ENCODE data around the gene MEAK7.
A peak's percentile ranks its signal among the peaks of the same experiment; 100 is the strongest.

MEAK7 gene, protein sequence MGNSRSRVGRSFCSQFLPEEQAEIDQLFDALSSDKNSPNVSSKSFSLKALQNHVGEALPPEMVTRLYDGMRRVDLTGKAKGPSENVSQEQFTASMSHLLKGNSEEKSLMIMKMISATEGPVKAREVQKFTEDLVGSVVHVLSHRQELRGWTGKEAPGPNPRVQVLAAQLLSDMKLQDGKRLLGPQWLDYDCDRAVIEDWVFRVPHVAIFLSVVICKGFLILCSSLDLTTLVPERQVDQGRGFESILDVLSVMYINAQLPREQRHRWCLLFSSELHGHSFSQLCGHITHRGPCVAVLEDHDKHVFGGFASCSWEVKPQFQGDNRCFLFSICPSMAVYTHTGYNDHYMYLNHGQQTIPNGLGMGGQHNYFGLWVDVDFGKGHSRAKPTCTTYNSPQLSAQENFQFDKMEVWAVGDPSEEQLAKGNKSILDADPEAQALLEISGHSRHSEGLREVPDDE

DNA sequence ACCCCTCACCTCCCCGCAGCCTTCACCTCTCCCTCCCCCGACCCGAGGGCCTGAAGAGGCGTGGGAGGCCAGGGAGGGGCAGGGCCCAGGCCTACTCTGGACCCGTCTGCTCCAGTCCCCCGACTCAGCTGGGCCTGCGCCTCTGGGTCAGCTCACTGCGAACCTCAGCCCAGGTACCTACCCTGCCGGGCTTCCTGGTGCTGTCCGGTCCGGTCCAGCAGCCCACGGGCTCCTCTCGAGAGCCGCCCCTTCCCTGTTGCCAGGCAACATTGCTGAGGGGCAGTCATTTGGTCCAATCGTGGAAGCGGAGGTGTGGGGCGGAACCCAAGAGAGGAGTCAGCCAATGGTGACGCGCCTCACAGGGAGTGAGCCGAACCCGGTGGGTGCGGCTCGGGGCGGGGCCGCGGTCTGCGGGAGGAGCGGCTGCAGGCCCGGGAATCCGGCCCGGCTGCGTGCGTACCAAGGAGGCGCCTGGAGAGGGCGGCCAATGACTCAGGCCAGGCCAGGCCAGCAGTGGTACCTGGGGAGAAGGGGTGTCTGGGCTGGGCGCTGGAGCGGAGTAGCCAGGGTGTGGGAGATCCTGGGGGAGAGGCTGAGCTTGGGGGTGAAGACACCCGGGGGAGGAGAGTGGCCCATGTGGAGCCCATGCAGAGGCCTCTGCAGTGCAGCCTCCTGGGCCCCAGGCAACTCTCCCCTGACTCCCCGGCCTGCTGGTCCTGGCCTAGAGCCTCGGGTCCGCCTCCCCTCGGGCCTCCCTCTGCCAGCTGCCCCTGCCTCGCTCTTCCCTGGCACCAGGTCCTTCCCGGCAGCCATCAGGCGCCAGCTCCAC is at the start of gene MEAK7:
Gene MEAK7, minus strand, starts transcription at position 240 of the 829 bp plus-strand sequence. CDS start 6,573 bp downstream, outside the sequence.
- peak within 1 kb of the TSS; percentile 88 for H3K4me3 ChIP-seq (ENCODE audit: low read depth, low read length)

DNA sequence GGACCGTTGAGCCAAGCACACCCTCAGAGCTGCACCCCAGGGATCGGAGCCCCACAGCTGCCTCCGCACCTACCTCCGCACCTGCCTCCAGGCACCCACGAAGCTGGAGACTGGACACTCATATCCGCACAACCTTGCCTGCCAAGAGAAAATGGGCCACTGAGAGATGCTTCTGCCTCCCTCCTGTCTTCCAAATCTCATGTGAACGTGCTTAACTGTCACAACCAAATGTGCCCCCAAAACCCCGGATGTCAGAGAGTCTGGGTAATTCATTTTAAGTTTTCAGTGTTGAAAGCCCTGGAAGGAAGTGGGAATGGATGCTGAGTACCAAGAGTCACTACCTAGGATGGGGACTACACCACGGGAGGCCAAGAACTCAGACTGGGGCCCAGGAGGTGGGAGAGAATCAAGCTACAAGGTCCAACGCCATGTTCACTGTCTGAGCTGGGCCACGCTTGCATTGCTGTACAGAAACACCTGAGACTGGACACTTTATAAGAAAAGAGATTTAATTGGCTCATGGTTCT is 49.5 kb upstream of the MEAK7 start:
- H3K4me3 ChIP-seq (ENCODE audit: low read depth, low read length), result no peak overlapping the region

DNA sequence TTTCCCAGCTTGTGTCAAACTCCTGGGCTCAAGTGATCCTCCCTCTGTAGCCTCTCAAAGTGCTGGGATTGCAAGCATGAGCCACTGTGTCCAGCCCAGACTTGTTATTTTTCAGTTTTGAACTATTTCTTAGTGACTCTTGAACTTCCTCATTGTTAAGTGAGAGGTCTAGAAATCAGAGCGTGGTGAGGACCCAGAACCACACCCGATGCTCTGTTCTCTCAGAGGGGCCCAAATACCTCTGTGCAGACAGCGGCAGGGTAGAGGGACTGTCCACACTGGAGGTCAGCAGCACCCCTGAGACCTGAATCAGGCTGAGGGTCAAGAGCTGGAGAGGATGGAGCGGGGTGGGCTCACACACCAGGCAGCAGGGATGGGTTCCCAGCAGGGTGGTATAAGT is 47.7 kb upstream of the MEAK7 start:
- no peak overlapping the region for H3K4me3 ChIP-seq (ENCODE audit: low read depth, low read length)

DNA sequence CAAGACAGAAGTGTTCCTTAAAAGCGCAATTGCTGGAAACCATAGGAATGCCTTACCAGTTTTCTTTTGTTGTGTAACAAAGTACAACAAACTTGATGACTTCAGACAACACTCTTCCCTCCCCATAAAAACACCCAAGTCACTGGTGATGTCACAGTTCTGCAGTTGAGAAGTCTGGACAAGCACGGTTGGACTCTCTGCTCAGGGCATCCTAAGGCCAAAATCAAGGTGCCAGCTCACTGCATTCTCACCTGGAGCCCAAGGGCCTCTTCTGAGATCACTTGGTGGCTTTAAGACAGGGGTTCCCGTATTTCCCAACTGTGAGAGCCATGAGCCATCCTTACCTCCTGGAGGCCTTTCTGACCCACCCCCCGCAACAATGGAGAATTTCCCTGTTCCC is 45.6 kb upstream of the MEAK7 start:
- H3K4me3 ChIP-seq (ENCODE audit: low read depth, low read length), result no peak overlapping the region

DNA sequence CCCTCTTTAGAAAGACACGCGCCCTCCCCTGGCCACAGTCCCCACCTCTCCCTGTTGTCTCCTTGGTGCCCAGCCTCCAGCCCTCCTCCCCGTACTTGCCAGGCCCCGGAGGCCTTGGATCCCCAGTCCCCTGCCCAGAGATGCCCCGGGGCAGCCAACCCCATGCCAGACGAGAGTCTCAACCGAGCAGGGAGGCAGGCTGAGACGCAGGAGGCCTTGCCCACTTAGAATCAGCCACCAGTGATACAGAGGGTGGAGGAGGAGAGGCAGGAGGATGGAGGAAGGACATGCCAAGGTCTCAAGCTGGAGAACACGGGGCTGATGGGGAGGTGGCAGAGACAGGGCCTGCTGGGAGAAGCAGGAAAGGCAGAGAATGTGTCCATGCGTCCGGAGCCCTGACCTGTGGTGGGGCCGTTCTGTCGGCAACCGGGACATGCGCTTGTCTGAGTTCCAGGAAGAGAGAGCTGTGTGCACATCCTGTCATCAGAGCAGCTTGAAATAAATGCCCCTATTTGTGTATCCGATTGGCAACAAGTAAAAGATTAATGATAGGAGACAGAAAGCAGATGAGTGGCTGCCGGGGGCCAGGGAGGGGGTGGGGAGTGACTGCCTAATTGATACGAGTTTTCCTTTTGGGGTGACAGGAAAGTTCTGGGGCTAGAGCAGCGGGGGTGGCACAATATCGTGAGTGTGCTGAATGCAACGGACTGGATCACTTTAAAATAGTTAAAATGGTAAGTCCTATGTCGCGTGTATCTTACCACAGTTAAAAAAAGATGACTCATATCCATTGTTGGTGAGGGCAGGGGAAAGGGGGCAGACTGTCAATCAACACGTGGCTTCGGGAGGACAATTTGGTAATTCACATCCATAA is 44.7 kb upstream of the MEAK7 start:
- H3K4me3 ChIP-seq (ENCODE audit: low read depth, low read length), result no peak overlapping the region

DNA sequence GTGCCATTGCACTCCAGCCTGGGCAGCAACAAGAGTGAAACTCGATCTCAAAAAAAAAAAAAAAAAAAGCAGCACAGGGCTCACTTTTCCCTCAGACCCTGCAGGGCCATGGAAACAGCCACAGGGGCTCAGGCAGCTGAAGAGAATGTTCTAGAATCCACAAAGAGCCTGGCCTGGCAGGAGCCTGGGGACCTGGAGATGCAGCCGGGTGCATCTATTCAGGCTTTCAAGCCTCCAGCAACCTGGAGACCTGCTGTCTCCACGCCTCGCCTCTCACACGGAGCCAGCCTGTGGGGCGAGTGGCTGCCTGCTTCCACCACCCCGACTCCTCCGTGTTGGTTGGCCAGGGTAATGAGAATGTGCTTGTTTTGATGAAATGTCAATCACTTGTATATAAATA is 44.0 kb upstream of the MEAK7 start:
- no peak overlapping the region for H3K4me3 ChIP-seq (ENCODE audit: low read depth, low read length)

DNA sequence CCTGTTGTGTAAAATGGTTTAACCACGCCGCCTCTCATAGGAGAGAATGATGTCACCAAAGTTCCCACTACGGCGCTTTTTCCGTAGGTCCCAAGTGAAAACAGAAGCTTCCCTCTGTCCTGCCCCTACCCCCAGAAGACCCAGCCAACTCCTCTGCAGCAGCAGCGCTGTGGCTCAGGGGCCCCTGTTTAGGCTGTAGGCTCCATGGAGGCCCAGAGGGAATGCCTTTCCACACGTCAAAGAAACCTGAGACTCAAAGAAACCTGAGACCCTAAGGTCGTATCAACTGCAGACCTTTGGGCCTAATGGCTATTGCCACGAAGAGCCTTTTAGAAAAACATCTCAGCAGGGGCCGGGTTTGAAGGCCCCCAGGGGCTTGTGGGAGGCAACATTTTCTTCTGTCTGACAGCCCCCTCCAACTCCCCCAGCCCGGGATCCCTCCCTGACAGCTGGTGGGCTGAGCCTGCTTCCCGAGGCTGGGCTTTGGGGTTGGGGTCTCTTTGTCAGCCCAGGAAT is 43.1 kb upstream of the MEAK7 start:
- no peak overlapping the region for H3K4me3 ChIP-seq (ENCODE audit: low read depth, low read length)

DNA sequence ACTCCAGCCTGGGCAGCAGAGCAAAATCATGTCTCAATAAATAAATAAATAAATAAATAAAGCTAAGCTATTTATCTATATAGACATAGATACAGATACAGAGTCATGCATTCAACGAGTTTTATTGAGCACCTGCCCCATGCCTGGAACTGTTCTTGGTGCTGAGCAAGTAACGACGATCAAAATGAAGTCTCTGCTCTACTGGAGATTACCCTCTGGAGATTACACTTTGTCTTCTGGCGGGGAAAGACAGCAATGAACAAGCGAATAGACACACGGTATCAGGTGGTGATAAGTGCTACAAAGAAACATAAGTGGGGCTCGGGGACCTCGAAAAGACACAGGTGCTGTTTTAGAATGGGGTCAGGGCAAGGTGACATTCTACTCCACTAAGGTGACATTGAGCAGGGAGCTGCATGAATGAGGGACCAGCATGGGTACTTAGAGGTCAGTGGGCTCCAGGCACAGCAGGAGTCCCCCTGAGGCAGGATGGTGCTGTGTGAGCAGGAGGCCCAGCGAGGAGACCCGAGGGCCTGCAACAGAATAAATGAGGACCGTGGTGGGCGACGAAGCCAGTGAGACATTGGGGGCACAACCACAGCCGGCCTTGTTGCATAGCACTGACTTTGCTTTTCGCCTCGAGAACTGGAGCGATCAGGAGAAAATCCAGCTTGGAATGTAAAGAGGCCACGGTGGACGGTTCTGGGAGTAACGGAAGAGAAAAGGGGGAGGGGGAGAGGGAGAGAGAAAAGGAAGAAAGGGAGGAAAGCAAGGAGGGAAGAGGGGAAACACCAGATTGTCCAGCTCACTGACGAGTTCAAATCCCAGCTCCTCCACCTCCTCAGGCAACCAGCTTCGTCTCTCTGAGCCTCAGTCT is 42.4 kb upstream of the MEAK7 start:
- no peak overlapping the region for H3K4me3 ChIP-seq (ENCODE audit: low read depth, low read length)

DNA sequence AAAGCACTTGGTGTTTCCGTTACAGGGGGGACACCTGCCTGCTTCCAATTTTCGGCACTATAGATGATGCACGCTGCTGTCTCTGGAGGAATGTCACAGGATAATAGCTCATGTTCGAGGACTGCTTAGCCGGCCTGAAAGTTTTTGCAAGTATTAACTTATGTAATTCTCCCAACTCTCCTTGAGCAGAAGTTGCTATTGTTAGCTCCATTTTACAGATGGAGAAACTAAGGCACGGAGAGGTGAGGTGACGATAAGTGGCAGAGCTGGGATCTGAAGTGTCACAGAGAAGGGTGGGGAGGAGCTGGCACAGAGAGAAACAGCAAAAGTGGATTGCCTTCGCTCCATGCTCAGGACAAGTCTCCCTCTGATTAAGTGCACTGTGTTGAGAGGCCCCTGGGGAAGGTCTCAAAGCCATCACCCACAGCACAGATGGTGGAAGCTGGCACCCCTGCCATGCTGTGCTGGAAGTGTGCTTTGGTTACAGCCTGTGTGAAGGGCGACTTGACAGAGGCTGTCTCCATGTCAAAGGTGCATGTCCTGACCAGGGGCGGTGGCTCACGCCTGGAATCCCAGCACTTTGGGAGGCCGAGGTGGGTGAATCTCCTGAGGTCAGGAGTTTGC is 40.8 kb upstream of the MEAK7 start:
- H3K4me3 ChIP-seq (ENCODE audit: low read depth, low read length), result no peak overlapping the region

DNA sequence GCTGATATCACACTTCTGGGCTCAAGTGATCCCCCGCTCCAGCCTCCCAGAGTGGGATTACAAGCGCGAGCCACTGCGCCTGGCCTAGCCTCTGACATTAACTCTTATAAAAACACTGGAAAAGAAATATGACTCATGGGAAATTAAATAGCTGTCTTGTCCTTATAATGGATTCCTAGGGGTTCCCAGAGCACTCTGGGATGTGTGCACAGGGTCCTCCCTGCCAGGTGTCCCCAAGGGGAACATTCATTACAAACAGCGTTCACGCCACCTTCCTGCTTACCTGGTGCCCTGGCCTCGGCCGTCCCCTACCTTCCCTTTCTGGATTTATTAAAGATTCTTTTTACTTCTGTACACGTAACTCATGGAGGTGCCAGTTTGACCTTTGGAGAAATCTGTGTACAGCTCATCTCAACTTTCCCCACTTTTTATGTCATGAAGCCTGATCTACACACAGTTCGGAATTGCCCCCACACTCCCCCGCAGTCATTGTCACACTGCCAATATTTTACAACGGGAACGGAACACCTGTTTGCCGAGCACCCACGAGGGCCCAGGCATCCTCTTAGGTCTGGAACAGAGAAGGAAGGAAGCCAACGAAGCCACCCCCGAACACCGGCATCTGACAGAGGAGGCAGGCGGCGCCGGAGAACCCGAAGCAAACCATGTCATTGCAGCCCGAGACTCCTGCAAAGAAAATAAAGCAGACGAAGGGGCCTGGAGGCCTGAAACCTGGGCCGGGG is 39.7 kb upstream of the MEAK7 start:
- no peak overlapping the region for H3K4me3 ChIP-seq (ENCODE audit: low read depth, low read length)

DNA sequence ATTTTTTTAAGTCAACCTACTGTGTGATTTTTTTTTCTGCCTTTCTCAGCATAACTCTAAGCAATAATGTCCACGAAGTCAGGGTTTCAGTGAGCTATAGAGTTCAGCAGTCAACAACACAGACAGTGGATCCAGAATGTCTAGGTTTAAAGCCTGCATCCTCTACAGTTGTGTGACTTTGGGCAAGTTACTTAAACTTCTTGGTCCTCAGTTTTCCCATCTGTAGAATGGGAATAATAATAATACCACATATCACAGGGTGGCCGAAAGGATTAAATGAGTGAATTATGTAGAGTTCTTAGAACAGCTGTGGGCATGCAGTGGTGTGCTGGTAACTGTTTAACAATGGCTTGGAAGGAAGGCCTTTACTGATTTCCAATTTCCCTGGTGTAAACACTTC is 38.8 kb upstream of the MEAK7 start:
- no peak overlapping the region for H3K4me3 ChIP-seq (ENCODE audit: low read depth, low read length)

DNA sequence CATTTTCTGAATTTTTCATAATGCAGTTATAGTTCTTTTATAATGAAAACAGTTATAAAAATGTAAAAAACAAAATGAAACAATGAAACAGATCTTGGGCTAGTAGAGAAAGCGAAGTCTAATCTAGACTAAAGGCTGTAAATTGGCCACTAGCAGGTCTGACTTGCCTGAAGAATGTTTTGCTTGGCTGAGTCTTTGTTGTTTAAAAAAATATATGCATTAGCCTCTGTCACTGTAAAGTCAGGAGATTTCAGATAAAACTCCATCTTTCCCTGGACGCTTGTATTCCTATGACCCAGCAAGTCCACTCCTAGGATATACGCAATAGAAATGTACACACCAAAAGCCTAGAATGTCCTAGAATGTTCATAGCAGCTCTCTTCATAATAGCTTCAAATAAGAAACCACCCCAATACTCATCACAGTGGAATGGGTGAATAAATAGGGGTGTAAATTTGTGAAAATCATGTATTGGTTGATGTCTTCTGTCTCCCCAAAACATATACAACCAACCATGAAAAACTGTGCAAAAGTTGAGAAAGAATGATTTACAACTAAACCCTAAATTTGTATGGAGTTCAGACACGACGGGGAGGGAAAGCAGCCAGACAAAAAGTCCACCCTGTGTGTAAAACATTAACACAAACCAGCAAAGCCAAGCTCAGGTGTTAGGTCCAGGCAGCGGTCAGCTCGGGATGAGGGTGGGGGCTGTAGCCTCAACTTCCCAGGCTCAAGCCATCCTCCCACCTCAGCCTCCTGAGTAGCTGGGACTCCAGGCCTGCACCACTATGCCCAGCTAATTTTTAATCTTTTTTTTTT is 37.7 kb upstream of the MEAK7 start:
- H3K4me3 ChIP-seq (ENCODE audit: low read depth, low read length), result no peak overlapping the region

DNA sequence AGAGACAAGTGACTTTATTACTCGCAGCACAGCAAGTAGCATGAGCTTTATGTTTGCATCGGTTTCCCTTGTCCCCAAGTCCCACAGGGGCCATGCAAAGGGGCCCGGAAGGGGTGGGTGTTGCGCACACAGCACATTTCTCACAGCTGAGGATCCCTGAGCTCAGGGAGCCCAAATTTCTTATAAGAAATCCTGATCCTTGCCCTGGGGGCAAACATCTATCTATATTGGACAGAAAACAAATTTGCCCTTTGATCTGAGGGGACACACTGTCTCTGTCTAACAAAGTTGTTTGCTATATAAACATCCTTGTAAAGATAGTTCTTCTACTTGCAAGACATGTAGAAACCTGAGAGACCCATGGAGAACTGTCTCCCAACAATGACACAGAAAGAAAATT is 35.7 kb upstream of the MEAK7 start:
- no peak overlapping the region for H3K4me3 ChIP-seq (ENCODE audit: low read depth, low read length)

DNA sequence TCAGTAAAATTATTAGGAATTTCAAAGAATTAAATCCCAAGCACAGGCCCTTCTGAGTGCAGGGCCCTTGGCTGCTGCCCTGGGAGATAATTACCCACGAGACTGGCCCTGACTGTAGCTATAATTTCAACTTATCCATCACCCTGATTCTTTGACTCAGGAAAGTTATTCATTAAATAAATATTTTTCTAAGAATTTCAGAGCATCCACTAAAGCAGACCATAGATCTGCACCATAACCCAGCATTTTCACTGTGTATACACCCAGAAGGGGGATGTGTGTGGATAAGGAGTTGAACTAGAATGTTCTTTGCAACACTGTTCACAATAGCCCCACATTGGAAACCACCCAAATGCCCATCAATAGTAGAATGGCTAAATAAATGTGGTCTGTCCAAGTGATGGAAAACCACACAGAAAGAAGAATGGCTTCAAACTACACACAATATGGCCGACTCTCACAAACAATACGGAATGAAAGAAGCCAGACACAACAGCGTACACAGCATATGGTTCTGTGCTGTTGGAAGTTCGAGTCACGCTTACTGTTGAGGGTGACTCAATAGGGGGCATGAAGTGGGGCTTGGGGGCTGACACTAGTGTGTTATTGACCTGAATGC is 33.9 kb upstream of the MEAK7 start:
- no peak overlapping the region for H3K4me3 ChIP-seq (ENCODE audit: low read depth, low read length)

DNA sequence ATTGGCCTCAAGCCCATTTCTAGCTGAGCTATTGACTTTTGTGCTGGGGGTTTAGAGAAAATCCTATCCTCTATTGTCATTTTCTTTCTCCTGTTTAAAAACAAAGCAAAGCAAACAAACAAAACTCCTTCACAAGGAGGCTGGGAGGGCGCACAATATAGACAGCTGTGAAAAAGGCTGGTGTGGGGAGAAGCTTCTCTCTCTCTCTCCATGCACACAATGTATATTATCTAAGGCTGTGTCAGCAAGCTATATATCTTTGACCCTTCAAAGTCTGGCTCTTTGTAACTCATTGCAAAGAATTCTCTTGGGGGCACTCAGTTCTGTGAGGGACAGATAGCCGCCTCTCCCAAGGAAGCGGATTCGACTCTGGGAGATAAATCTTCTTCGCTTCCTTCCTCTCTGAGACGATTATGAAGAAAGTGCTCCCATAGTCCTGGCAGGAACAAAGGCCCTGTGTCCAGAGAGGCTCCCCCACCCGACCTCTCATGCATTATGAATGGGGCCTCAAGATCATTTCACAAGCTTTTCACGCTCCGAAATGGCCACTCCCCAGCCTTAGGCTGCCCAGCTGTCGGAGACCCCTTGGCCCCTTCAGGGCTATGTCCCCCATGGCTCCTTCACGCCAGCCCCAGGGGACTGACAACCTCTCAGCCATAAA is 33.2 kb upstream of the MEAK7 start:
- H3K4me3 ChIP-seq (ENCODE audit: low read depth, low read length), result no peak overlapping the region

DNA sequence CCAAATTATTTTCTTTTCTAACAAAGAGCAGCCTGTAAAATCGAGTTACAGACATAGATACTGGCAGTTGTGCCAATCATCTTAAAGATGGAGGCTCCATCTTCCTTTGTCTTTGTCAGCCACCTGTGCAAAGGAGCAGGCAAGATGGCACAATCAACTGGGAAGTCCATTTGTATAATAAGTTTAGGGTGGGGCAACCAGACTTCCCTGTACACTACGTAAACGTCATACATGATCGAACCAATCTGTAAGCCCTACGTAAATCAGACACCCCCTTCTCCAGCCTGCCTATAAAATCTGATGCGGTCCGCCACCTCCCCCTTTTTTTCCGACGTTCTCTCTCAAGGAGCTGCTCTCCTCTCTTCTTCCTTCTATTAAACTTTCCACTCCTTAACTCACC is 31.4 kb upstream of the MEAK7 start:
- no peak overlapping the region for H3K4me3 ChIP-seq (ENCODE audit: low read depth, low read length)

DNA sequence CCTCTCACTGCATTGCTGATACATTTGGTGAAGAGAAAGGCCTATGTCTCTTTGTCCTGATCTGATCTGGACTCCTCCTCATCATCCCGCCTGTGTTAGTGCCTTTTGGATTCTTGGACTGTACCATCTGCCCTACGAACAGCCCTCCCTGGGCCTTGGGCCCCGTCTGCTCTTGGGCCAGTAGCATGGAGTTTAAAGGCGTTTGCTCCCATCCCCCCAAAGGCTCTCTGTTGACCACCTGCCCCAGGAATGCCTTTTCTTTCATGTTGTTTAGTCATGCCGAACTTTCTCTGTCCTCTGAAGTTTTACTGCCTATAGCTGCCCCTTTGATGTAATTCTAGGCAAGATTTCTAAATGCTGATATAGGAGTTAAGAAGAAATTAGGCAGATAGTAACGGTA is 30.9 kb upstream of the MEAK7 start:
- H3K4me3 ChIP-seq (ENCODE audit: low read depth, low read length), result no peak overlapping the region
